CD4-positive, CD25-positive, alpha-beta regulatory T cell (primary cell): ENCODE results near the gene CEP85. TPM values are rescaled to one million over a fixed set of nuclear protein-coding genes. Genes with fewer than 3 reads are reported as not detected.

Experiments used
- ATAC-seq, 2 donors: fragments of 150-1000 bp; cut with Tn5 transposase; one replicate each; pipeline ENCODE4 v1.10.0; 2021; ENCODE audit warnings: low read depth in 2 of 2, moderate number of reproducible peaks in 2 of 2, moderate library complexity in 1 of 2
- DNase-seq, 3 donors: peaks; one replicate each; pipeline versions ENCODE4 v3.0.0 to v3.0.0-alpha.2; 2012 to 2022; ENCODE audit warnings: mixed read lengths in 1 of 3
- H3K27ac ChIP-seq: one replicate; pipeline ENCODE4 v1.7.0; 2013; ENCODE audit warnings: mild to moderate bottlenecking, low read length; ENCODE audit not compliant: insufficient read depth, poor library complexity, severe bottlenecking
- H3K27me3 ChIP-seq: one replicate; pipeline ENCODE4 v1.7.0; 2013; ENCODE audit warnings: low read length; ENCODE audit not compliant: control insufficient read depth, insufficient read depth
- H3K36me3 ChIP-seq: one replicate; pipeline ENCODE4 v1.7.0; 2013; ENCODE audit warnings: mild to moderate bottlenecking, low read length, moderate library complexity; ENCODE audit not compliant: control insufficient read depth, insufficient read depth
- H3K4me1 ChIP-seq: 2 replicates; pipeline ENCODE4 v1.7.0; 2013; ENCODE audit warnings: mild to moderate bottlenecking, low read length; ENCODE audit not compliant: insufficient read depth, control insufficient read depth, poor library complexity, severe bottlenecking
- H3K4me3 ChIP-seq: one replicate; pipeline ENCODE4 v1.7.0; 2013; ENCODE audit warnings: low read depth, mild to moderate bottlenecking, low read length, moderate library complexity
- H3K9me3 ChIP-seq, 2 experiments: 1 replicate in 1 of 2; 2 replicates in 1 of 2; pipeline ENCODE4 v1.7.0; 2013; ENCODE audit warnings: low read length in 2 of 2, mild to moderate bottlenecking in 1 of 2, moderate library complexity in 1 of 2; ENCODE audit not compliant: control insufficient read depth in 2 of 2
- H3K27ac Mint-ChIP-seq, 3 donors: one replicate each; pipeline ENCODE4 v1.8.0; 2020 to 2022; ENCODE audit warnings: mild to moderate bottlenecking in 3 of 3, mixed read lengths in 3 of 3, moderate library complexity in 2 of 3
- H3K27me3 Mint-ChIP-seq: one replicate; pipeline ENCODE4 v1.8.0; 2022; ENCODE audit warnings: mild to moderate bottlenecking, mixed read lengths
- H3K36me3 Mint-ChIP-seq: one replicate; pipeline ENCODE4 v1.8.0; 2020; ENCODE audit warnings: mixed read lengths
- H3K4me1 Mint-ChIP-seq, 4 donors: one replicate each; pipeline ENCODE4 v1.8.0; 2020 to 2022; ENCODE audit warnings: mixed read lengths in 4 of 4, mild to moderate bottlenecking in 1 of 4
- H3K4me3 Mint-ChIP-seq, 4 donors: one replicate each; pipeline ENCODE4 v1.8.0; 2020 to 2022; ENCODE audit warnings: mild to moderate bottlenecking in 4 of 4, mixed read lengths in 4 of 4, moderate library complexity in 3 of 4
- H3K9me3 Mint-ChIP-seq, 7 donors: one replicate each; pipeline ENCODE4 v1.8.0; 2020 to 2022; ENCODE audit warnings: mixed read lengths in 7 of 7, mild to moderate bottlenecking in 3 of 7, moderate library complexity in 2 of 7
- polyA plus RNA-seq, 4 donors: library from polyadenylated mRNA; unstranded; fragments of 300-500 nt; fragmentation: Illumina TruSeq; gene quantifications; one replicate each; pipeline ENCODE4 v1.2.3, GENCODE V29; 2021
- total RNA-seq: library from RNA; stranded (reverse); gene quantifications from one replicate; pipeline ENCODE4 v1.2.3, GENCODE V29; 2022

The CEP85 gene
- total and polyA plus RNA-seq, 5 donors from 2014 or later, result 6.5 to 18.0 (median 8.6) TPM

DNA sequence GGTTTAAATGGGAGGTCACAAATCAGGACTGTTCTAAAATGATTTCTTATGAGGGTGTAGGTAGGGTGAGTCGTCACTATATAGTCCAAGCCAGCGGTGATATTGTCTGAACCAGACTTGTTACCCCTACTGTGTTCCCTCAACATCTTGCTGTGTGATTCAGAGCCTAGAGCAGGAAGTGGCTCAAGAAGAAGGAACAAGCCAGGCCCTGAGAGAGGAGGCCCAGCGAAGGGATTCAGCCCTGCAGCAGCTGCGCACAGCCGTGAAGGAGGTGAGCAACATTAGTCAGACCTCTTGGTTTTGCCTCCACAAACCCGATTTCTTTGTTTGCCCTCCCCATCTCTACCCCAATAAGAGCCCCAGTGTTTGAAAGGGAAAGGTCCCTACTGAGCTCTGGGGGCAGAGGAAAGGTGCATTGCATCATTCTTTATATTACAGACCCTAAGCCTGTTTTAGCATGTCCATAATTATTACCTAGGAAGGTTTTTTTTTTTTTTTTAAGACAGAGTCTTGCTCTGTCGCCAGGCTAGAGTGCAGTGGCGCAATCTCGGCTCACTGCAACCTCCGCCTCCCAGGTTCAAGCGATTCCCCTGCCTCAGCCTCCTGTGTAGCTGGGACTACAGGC, 40.9 kb downstream of the CEP85 start:
- no peak for ATAC-seq
- H3K4me1 Mint-ChIP-seq, result peaks cover 14 to 44% (median 30%) of the 10 kb centered on the region in 4 donors

DNA sequence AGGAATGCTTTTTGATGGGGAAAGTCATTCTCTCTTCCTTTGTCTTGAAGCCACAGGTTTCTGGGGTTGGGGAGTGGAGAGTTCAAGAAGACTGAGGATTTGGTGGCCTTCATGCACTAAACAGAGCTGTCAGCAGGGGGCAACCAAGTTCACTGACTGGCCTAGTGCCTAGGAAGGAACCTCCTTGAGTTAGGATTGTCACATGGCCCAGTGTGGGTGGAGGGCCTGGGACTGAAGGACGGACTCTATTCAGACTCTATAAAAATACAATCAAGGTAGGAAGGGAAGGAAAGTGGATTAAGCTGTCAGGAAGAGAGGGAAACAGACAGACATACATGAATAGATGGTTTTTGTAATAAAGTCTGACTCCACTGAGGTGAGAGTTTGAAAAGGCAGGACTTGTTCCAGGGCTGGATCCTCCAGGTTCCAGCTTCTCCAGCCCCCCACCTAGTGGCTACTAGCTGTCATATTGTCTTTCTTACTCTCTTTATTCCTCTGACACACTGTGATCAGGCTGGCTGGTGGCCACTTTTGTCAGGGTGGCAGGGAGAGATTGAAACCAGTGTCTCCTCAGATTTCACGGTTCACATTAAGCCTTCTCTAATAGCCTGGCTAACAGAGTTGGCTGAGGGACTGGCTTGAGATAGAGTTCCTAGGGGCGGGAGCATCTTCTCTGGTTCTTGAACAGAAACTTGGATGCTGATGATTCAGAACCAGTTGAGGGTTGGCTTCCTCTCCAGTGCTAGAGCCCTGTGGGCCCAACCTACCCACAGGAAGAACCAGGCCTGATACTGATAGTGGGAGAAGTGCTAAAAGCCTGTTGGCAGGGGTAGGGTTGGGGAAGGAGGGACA, 41.8 kb downstream of the CEP85 start:
- H3K36me3 Mint-ChIP-seq, result peaks cover 24% of the 10 kb centered on the region
- Histone ChIP-seq H3K27me3 (no peaks in the 10 kb centered on the region), H3K27ac (peak overlapping the region; percentile 93), H3K4me3 (peak overlapping the region; percentile 35), H3K36me3 (peaks cover 23% of the 10 kb centered on the region), H3K4me1 (peaks cover 53% of the 10 kb centered on the region), H3K9me3 (no peaks in the 10 kb centered on the region)
- peak overlapping the region; percentile 82 to 99 (median 90) for H3K27ac Mint-ChIP-seq
- peaks cover 14 to 47% (median 30%) of the 10 kb centered on the region in 4 donors for H3K4me1 Mint-ChIP-seq
- peak overlapping the region; percentile 69 to 86 (median 82) for H3K4me3 Mint-ChIP-seq
- no peaks in the 10 kb centered on the region for H3K27me3 Mint-ChIP-seq
- DNase-seq, result peak; percentile 66 to 87 (median 71)
- H3K9me3 Mint-ChIP-seq, result no peaks in the 10 kb centered on the region
- ATAC-seq, result peak; percentile 26 to 69

More for the DNA sequence above, 40.9 kb downstream of the CEP85 start:
- H3K9me3 ChIP-seq, result no peaks in the 10 kb centered on the region
- no peak overlapping the region for H3K4me3 ChIP-seq
- Mint-ChIP-seq H3K4me3 (no peak overlapping the region), H3K27me3 (no peaks in the 10 kb centered on the region), H3K27ac (no peak overlapping the region), H3K9me3 (no peaks in the 10 kb centered on the region), H3K36me3 (peaks cover 26% of the 10 kb centered on the region)
- no peaks in the 10 kb centered on the region for H3K27me3 ChIP-seq
- H3K27ac ChIP-seq, result no peak overlapping the region
- DNase-seq, result no peak
- peaks cover 31% of the 10 kb centered on the region for H3K36me3 ChIP-seq
- peaks cover 45% of the 10 kb centered on the region for H3K4me1 ChIP-seq

DNA sequence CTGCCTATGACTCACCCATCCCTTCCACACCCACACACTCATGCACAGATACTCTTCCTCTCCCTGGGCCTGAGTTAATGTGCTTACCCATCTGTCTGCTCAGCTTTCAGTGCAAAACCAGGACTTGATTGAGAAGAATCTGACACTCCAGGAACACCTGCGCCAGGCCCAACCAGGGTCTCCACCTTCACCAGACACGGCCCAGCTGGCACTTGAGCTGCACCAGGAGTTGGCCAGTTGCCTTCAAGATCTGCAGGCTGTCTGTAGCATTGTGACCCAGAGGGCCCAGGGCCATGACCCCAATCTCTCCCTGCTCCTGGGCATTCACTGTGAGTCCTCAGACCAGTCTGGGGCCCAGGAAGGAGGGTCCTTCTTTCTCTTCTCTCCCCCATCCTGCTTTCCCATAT, 42.4 kb downstream of the CEP85 start:
- ATAC-seq (peak in 1 of 2 donors; percentile 75), DNase-seq (no peak)
- H3K9me3 ChIP-seq, result no peaks in the 10 kb centered on the region
- Mint-ChIP-seq H3K27ac (peak overlapping the region; percentile 82 to 99 (median 90)), H3K9me3 (no peaks in the 10 kb centered on the region), H3K36me3 (peaks cover 25% of the 10 kb centered on the region), H3K4me1 (peaks cover 14 to 53% (median 36%) of the 10 kb centered on the region in 4 donors), H3K4me3 (peak overlapping the region in 3 of 4 donors; percentile 28 to 80 (median 79)), H3K27me3 (no peaks in the 10 kb centered on the region)
- H3K4me1 ChIP-seq, result peaks cover 59% of the 10 kb centered on the region
- no peaks in the 10 kb centered on the region for H3K27me3 ChIP-seq
- H3K27ac ChIP-seq, result peak overlapping the region; percentile 93
- peak overlapping the region; percentile 35 for H3K4me3 ChIP-seq
- peaks cover 22% of the 10 kb centered on the region for H3K36me3 ChIP-seq

DNA sequence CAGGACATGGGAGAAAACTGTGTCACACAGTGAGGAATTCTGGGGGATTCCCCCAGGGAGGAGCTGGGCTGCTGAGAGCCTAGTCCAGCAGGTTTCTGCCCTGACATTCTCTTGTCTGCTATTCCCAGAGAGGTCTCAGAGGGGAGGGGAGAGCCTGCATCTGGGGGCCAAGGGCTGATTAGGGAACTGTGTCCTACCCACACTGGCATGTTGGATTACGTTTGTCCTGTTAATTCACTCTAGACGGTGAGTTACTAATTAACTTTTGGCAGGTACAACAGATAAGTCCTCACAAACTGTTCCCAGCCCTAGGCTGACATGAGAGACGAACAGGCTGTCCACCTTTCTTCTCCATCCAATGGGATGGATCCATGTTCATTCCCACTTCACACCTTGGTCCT, 43.3 kb downstream of the CEP85 start:
- DNase-seq, result no peak
- Histone ChIP-seq H3K27ac (peak overlapping the region; percentile 93), H3K27me3 (no peaks in the 10 kb centered on the region), H3K4me1 (peaks cover 67% of the 10 kb centered on the region), H3K4me3 (no peak overlapping the region), H3K9me3 (no peaks in the 10 kb centered on the region), H3K36me3 (peaks cover 21% of the 10 kb centered on the region)
- no peak for ATAC-seq
- H3K9me3 Mint-ChIP-seq, result no peaks in the 10 kb centered on the region
- H3K27ac Mint-ChIP-seq, result peak overlapping the region; percentile 82 to 99 (median 90)
- peaks cover 14 to 60% (median 41%) of the 10 kb centered on the region in 4 donors for H3K4me1 Mint-ChIP-seq
- H3K36me3 Mint-ChIP-seq, result peaks cover 24% of the 10 kb centered on the region
- no peaks in the 10 kb centered on the region for H3K27me3 Mint-ChIP-seq
- peak overlapping the region in 1 of 4 donors; percentile 88 for H3K4me3 Mint-ChIP-seq

DNA sequence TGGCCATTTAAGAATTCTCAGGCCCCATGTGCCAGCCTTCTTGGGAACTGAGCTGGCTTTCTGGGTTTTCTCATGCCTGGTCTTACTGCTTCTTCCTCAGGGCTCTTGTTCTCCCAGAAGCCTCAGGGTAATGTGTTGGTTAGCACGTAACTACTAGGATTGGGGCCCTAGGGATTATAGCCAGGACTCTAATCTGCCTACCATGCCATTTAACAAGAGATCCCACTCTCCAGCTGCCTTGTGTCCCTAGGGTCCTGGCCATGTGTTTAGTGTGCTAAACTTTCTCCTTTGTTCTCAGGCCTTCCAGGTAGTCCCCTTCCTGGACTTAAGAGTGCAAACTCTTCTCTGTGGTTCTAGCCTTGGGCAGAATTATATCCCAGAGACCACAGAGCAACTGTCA, 43.7 kb downstream of the CEP85 start:
- Histone ChIP-seq H3K4me3 (no peak overlapping the region), H3K4me1 (peaks cover 72% of the 10 kb centered on the region), H3K9me3 (no peaks in the 10 kb centered on the region), H3K27ac (peak overlapping the region; percentile 93), H3K27me3 (no peaks in the 10 kb centered on the region), H3K36me3 (peaks cover 21% of the 10 kb centered on the region)
- peaks cover 14 to 64% (median 44%) of the 10 kb centered on the region in 4 donors for H3K4me1 Mint-ChIP-seq
- H3K9me3 Mint-ChIP-seq, result no peaks in the 10 kb centered on the region
- DNase-seq (no peak), ATAC-seq (no peak)
- H3K36me3 Mint-ChIP-seq, result peaks cover 22% of the 10 kb centered on the region
- H3K4me3 Mint-ChIP-seq, result peak overlapping the region in 2 of 4 donors; percentile 88 to 93
- H3K27ac Mint-ChIP-seq, result peak overlapping the region; percentile 82 to 99 (median 90)
- no peaks in the 10 kb centered on the region for H3K27me3 Mint-ChIP-seq

DNA sequence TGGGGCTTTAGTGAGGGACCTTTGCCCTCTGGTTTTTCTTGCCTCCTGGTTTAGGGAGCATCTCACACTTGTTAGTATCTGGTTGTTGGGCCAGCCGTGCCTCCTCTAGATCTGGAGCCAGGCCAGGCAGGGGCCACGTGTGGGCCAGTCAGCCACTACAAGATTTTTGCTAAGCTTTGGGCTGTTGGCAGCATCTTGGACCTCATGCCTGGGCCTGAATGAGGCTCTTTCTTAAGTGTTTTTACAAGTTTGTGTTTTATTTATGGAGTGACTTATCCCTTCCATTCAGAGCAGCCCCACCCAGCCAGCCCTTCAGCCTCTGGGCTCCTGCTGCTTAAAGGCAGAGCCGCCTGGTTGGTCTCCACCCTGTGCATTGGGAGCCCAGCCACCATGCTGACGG, 44.3 kb downstream of the CEP85 start:
- H3K9me3 ChIP-seq, result no peaks in the 10 kb centered on the region
- Mint-ChIP-seq H3K27me3 (no peaks in the 10 kb centered on the region), H3K9me3 (no peaks in the 10 kb centered on the region), H3K27ac (peak overlapping the region; percentile 82 to 99 (median 90)), H3K36me3 (peaks cover 20% of the 10 kb centered on the region), H3K4me3 (peak overlapping the region; percentile 27 to 93 (median 92)), H3K4me1 (peaks cover 14 to 70% (median 50%) of the 10 kb centered on the region in 4 donors)
- no peak overlapping the region for H3K4me3 ChIP-seq
- no peaks in the 10 kb centered on the region for H3K27me3 ChIP-seq
- H3K36me3 ChIP-seq, result peaks cover 22% of the 10 kb centered on the region
- H3K4me1 ChIP-seq, result peaks cover 78% of the 10 kb centered on the region
- no peak for ATAC-seq
- peak overlapping the region; percentile 93 for H3K27ac ChIP-seq
- no peak for DNase-seq

DNA sequence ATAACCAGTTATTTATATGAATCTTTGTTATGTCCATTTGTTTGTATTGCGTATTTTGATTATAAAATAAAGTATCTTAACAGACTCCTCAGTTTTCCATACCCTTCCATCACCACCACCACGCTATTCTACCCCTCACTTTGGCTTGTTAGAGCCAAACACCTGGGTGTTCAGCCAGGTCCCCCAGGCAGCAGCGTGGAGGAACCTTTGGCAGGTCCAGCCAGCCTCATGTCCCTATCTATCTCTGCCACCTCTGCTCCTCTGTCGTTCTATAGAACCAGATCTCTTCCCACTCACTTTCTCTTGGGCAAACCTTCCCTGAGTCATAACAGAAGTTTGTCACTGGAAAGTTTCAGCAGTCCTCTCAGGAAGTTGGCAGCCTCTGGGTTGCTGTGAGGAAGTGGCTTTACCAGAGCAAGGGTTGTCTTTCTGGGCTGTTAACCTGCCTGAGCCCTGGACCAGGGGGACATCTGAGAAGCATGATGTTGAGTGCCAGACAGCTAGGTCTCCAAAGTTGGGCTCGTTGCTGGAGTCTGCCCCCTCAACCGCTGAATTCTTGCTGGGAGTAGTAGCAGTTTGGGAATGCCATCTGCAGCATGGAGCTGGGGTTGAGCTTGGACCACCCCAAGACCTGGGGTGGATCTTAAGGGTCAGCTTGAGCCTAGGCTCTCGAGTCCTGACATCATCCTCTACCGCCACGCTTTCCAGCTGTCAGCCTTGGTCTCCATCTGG, 44.9 kb downstream of the CEP85 start:
- no peaks in the 10 kb centered on the region for H3K9me3 Mint-ChIP-seq
- ATAC-seq (no peak), DNase-seq (peak in 2 of 3 donors; percentile 29 to 43)
- peak overlapping the region; percentile 91 to 96 (median 93) for H3K4me3 Mint-ChIP-seq
- H3K36me3 Mint-ChIP-seq, result peaks cover 23% of the 10 kb centered on the region
- peak overlapping the region; percentile 93 for H3K27ac ChIP-seq
- peak overlapping the region; percentile 82 to 99 (median 92) for H3K27ac Mint-ChIP-seq
- peaks cover 83% of the 10 kb centered on the region for H3K4me1 ChIP-seq
- H3K27me3 Mint-ChIP-seq, result no peaks in the 10 kb centered on the region
- H3K9me3 ChIP-seq, result no peaks in the 10 kb centered on the region
- H3K27me3 ChIP-seq, result no peaks in the 10 kb centered on the region
- H3K36me3 ChIP-seq, result peaks cover 21% of the 10 kb centered on the region
- peak overlapping the region; percentile 90 for H3K4me3 ChIP-seq
- H3K4me1 Mint-ChIP-seq, result peaks cover 14 to 76% (median 54%) of the 10 kb centered on the region in 4 donors
